GM10847 (cell line): ENCODE results near the gene CEP152.

ENCODE experiments used
- POLR2A ChIP-seq: IDR thresholded peaks from 2 replicates; pipeline ENCODE4 v1.6.1; 2011; ENCODE audit not compliant: insufficient read length; ENCODE audit errors: extremely low read depth

The CEP152 gene, protein sequence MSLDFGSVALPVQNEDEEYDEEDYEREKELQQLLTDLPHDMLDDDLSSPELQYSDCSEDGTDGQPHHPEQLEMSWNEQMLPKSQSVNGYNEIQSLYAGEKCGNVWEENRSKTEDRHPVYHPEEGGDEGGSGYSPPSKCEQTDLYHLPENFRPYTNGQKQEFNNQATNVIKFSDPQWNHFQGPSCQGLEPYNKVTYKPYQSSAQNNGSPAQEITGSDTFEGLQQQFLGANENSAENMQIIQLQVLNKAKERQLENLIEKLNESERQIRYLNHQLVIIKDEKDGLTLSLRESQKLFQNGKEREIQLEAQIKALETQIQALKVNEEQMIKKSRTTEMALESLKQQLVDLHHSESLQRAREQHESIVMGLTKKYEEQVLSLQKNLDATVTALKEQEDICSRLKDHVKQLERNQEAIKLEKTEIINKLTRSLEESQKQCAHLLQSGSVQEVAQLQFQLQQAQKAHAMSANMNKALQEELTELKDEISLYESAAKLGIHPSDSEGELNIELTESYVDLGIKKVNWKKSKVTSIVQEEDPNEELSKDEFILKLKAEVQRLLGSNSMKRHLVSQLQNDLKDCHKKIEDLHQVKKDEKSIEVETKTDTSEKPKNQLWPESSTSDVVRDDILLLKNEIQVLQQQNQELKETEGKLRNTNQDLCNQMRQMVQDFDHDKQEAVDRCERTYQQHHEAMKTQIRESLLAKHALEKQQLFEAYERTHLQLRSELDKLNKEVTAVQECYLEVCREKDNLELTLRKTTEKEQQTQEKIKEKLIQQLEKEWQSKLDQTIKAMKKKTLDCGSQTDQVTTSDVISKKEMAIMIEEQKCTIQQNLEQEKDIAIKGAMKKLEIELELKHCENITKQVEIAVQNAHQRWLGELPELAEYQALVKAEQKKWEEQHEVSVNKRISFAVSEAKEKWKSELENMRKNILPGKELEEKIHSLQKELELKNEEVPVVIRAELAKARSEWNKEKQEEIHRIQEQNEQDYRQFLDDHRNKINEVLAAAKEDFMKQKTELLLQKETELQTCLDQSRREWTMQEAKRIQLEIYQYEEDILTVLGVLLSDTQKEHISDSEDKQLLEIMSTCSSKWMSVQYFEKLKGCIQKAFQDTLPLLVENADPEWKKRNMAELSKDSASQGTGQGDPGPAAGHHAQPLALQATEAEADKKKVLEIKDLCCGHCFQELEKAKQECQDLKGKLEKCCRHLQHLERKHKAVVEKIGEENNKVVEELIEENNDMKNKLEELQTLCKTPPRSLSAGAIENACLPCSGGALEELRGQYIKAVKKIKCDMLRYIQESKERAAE (N-terminal part only)

GRCh38 chr15:48810414-48811324 is at the start of gene CEP152:
TSS of gene CEP152 (minus strand) at chr15:48811069. CDS start at chr15:48805649, 5,420 bp downstream.
- peak; percentile 34 for TF ChIP-seq POLR2A

GRCh38 chr15:48859426-48859825 is 48.6 kb upstream of the CEP152 start:
- TF ChIP-seq POLR2A = no peak

GRCh38 chr15:48858401-48858800 is 47.5 kb upstream of the CEP152 start:
- TF ChIP-seq POLR2A = no peak

GRCh38 chr15:48856942-48857341 is 46.1 kb upstream of the CEP152 start:
- TF ChIP-seq POLR2A = no peak

GRCh38 chr15:48855501-48856440 is 44.9 kb upstream of the CEP152 start:
- no peak for TF ChIP-seq POLR2A

- TF ChIP-seq POLR2A = no peak
Measured at GRCh38 chr15:48851956-48852355, 41.1 kb upstream of the CEP152 start.

DNA sequence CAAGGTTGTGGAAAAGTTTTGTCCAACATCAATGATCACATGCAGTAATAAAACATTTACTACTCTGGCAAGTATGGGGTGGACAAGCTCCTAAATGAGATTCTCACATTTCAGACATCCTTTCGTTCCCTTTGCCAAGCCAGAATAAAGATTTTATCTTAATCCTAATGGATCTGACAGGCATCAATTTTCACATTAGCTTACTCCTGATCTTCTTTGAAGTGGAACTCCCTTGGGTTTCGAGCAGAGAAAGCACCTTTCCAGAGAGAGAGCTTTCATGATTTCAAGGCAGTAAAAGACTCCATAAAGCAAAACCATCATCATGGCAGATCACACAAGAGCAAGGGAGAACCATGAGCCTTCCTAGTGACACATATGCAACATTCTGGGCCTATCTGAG is 39.8 kb upstream of the CEP152 start:
- TF ChIP-seq POLR2A = no peak

DNA sequence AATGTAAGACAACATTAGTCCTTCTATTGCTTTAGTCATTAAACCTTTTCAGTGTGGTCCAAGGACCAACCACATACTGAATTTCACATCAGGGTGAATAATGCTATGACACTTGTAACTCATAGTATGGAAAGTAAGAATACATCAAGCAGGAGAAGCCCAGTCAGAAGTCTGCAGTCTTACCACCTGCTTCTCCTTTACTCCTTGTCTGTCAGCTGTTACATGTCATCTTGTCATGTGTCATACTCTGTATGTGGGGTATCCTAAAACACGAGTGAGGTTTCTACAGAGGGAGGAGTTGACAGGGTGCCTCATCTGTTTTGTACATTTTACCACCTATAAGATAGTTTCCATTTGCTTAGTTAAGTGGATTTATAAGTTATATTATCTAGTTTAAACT is 34.3 kb upstream of the CEP152 start:
- TF ChIP-seq POLR2A = no peak

- TF ChIP-seq POLR2A = no peak
Measured at GRCh38 chr15:48842501-48842900, 31.6 kb upstream of the CEP152 start.

- TF ChIP-seq POLR2A = no peak
Measured at GRCh38 chr15:48834756-48835155, 23.9 kb upstream of the CEP152 start.

DNA sequence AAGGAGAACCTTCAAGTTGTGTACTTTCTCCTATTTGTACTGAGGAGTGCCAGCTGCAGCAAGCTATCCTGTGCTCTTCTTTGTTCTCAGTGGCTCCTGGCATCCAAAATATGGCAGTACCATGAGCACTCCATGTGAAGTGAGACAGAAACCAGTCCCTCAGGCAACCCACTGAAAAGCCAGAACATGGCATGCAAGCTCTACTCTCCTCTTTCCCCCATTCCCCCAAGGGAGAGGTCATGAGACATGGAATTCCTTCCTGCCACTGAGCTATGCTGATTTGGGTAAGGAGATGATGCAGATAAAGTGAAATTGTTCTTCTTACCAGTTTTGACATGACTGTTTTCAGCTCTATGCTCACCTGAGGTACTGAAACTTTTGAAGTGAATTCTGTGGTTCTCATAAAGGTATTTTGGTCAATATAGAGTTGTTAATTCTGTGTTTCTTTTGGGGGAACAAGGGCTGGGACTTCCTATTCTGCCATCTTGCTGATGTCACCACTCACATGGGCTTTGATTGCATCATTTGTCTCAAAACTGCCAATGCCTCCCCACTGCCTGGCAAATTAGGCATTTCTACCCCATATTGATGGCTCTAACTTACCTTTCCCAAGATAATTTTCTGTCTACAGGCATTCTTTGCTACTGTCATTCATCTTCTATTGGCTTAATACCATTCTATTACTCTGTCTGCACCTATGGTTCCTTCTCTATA is 22.8 kb upstream of the CEP152 start:
- TF ChIP-seq POLR2A = no peak

DNA sequence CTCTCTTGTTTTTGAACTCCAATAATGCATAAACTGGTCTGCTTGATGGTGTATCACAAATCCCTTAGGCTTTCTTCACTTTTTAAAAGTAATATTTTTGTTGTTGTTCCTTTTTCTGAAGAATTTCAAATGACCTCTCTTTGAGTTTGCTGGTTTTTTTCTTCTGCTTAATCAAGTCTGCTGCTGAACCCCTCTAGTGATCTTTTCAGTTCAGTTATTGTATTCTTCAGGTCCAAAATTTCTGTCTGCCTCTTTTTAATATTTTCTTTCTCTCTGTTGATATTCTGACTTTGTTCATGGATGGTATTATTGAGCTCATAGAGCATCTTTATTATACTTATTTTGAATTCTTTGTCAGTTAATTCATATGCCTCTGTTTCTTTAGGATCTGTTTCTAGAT is 21.8 kb upstream of the CEP152 start:
- no peak for TF ChIP-seq POLR2A

DNA sequence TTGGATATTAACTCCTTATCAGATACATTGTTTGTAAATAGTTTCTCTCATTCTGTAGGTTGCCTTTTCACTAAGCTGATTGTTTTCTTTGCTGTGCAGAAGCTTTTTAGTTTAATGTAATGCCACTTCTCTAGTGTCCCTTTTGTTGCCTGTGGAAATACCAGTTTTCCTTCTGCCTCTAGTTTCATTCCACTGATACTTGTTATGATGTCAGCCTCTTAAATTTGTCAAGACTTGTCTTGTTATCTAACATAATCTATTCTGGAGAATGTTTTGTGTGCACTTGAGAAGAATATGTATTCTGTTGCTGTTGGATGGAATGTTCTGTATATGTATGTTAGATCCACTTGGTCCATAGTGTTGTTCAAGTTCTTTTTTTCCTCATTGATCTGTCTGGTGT is 18.0 kb upstream of the CEP152 start:
- no peak for TF ChIP-seq POLR2A
